Coronary artery (tissue), 2 donors: ENCODE results near the gene HIC2.

Experiments used
- DNase-seq: peaks from one replicate; pipeline ENCODE4 v3.0.0-alpha.2; 2017; ENCODE audit warnings: low spot score
- H3K27ac ChIP-seq, 2 donors: fragments of 200-600 bp; sonication (generic); one replicate each; pipeline ENCODE4 v1.5.1; 2016 to 2019
- H3K4me3 ChIP-seq: fragments of 200-600 bp; sonication (generic); 2 replicates; pipeline ENCODE4 v1.5.1; 2016; ENCODE audit warnings: mild to moderate bottlenecking, moderate library complexity
- CTCF ChIP-seq: fragments of 200-600 bp; sonication (generic); IDR thresholded peaks from one replicate; pipeline ENCODE4 v1.5.1; 2019; ENCODE audit warnings: antibody characterized with exemption

HIC2 gene

GRCh38 chr22:21444701-21445436 lies 27.7 kb downstream of the HIC2 start:
- Histone ChIP-seq H3K27ac (no peak overlapping the region), H3K4me3 (no peak overlapping the region)
- no peak for DNase-seq
- TF ChIP-seq CTCF = no peak

- no peak overlapping the region for H3K4me3 ChIP-seq
- no peak for DNase-seq
- no peak overlapping the region for H3K27ac ChIP-seq
- no peak for TF ChIP-seq CTCF
These were observed 28.4 kb downstream of the HIC2 start for GRCh38 chr22:21445437-21446127.

- DNase-seq = no peak
- no peak overlapping the region for H3K27ac ChIP-seq
- TF ChIP-seq CTCF = no peak
- H3K4me3 ChIP-seq = no peak overlapping the region
These were observed 29.1 kb downstream of the HIC2 start for GRCh38 chr22:21446128-21446826.

GRCh38 chr22:21446827-21447690 lies 29.9 kb downstream of the HIC2 start:
- no peak overlapping the region for H3K27ac ChIP-seq
- no peak for DNase-seq
- no peak for TF ChIP-seq CTCF
- H3K4me3 ChIP-seq = no peak overlapping the region

- Histone ChIP-seq H3K27ac (no peak overlapping the region), H3K4me3 (no peak overlapping the region)
- DNase-seq = no peak
- no peak for TF ChIP-seq CTCF
These were observed 30.7 kb downstream of the HIC2 start for GRCh38 chr22:21447694-21448402.
